K562 treated with DMSO at 1 percent for 4 hours (cell line): ENCODE results near the gene DUXA. TPM values are rescaled to one million over a fixed set of nuclear protein-coding genes. Genes with fewer than 3 reads are reported as not detected.

ENCODE experiments used
- total RNA-seq: library from RNA; unstranded; fragments of 300-600 nt; gene quantifications from 2 replicates; pipeline ENCODE4 v1.2.3, GENCODE V29; 2022; ENCODE audit not compliant: insufficient read depth

Gene DUXA
- not detected in 2 replicates for total RNA-seq

DNA sequence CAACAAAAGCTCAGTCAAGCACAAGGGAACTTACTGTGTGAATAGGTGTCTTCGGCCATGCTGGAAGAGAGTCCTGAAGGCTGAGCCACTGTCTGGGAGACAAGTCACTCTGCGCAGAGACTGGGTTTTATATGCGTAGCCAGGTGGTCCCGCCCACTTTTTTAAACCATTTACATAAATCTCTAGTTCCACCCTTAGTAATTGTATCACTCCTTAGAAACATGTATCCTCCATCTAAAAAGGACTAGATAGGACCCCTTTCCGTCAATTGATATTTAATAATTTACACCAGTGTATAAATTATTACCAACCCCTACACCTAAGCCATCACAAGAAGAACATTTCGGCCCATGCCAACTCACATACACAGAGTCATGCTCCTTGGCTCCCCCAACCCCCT is at the start of gene DUXA:
Gene DUXA, minus strand, starts transcription at position 101 of the 400 bp plus-strand sequence. Its CDS starts 42 bp downstream, at position 59.

DNA sequence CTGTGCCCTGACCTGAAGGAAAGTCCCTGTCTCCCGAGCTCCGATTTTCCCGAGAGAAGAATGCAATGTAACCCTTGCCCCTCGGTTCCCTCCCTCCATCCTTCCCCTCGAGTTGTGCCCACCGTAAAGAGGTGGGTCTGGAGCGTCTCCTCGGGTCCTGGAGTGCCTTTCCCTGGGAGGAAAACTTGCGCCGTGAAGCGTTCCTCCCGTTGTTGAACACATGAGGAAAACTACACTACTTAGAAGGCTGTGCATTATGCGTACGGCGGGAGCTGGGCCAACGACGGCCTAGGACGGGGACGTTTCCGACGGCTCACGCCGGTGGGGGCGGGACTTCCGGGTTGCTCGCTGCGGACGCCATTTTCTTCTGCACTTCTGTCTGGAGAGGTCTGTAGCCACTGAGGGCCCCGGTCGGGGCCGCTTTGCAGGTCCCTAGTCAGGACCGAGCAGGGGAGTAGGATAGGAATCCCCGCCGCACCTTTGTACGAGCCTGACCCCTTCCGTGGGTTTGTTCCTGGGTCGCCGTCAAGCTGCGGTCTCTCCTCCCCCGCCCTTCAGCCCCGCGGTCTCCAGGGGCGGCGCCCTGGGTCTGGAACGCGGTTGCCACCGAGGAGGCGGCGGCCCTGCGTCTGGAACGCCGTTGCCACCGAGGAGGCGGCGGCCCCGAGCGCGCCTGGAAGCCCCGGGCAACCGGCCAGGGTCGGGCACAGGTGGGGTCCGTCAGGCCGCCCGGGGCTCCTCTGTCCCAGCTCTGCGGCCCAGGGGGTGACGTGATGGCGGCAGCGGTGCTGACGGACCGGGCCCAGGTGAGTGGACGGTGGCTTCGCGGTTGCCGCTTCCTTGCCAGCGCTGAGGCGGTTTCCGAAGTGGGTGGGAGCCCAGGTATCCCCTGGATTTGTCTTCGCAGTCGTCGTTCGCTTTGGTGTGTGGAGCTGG is 24.1 kb upstream of the DUXA start, which contains the start of gene ZNF264:
Gene ZNF264, plus strand, starts transcription at position 360 of the 936 bp plus-strand sequence. Its CDS starts 414 bp downstream, at position 774.

Other genes with a start within 250 kb of the DUXA start
- not detected in 2 replicates for gene USP29, start 47.5 kb downstream of the DUXA start, total RNA-seq
- not detected in 2 replicates for gene ZIM3, start 22.3 kb downstream of the DUXA start, total RNA-seq
- gene ZNF264, start 24.0 kb upstream of the DUXA start, total RNA-seq = 4.4 and 8.8 TPM in 2 replicates
- gene AURKC, start 63.5 kb upstream of the DUXA start, total RNA-seq = 8.3 and 10.2 TPM in 2 replicates
- 1.7 and 2.0 TPM in 2 replicates for gene ZNF805, start 73.1 kb upstream of the DUXA start, total RNA-seq
- 0.97 and 1.3 TPM in 2 replicates for gene ZNF460, start 113.0 kb upstream of the DUXA start, total RNA-seq
- 0.71 TPM in 1 of 2 replicates, not detected in the other for gene ZNF543, start 153.0 kb upstream of the DUXA start, total RNA-seq
- 3.1 and 4.0 TPM in 2 replicates for gene ZNF304, start 183.8 kb upstream of the DUXA start, total RNA-seq
- 5.5 and 7.3 TPM in 2 replicates for gene TRAPPC2B, start 196.1 kb upstream of the DUXA start, total RNA-seq
- gene ZNF547, start 196.1 kb upstream of the DUXA start, total RNA-seq = 0.42 and 1.0 TPM in 2 replicates
- 3.1 and 6.6 TPM in 2 replicates for gene ZNF548, start 222.4 kb upstream of the DUXA start, total RNA-seq
- 0.82 and 1.4 TPM in 2 replicates for gene ZNF17, start 243.7 kb upstream of the DUXA start, total RNA-seq